NCI-H226 (cell line): ENCODE data around the gene S100A5.
"Not testable (repeated sequence)": the region's sequence is repeated elsewhere in the genome, so short reads cannot be mapped to it uniquely, and the experiment has no call there.

Experiments
- DNase-seq: peaks from one replicate; pipeline ENCODE4 v3.0.0-alpha.2; 2015

The S100A5 gene

GRCh38 chr1:153566414-153567371, 26.0 kb upstream of the S100A5 start:
- peak; percentile 98 for DNase-seq

- peak; percentile 91 for DNase-seq
Measured at GRCh38 chr1:153565529-153566374, 25.0 kb upstream of the S100A5 start, which contains the start of gene S100A2. Gene S100A2 (minus strand): TSS chr1:153565844. CDS start chr1:153563877, 1,967 bp downstream.

GRCh38 chr1:153563991-153564390, 23.3 kb upstream of the S100A5 start:
- DNase-seq: no peak

- DNase-seq: no peak
Measured at GRCh38 chr1:153563483-153563901, 22.8 kb upstream of the S100A5 start.

- not testable (repeated sequence) for DNase-seq
Measured at GRCh38 chr1:153562021-153562420, 21.3 kb upstream of the S100A5 start.

GRCh38 chr1:153561466-153561985, 20.8 kb upstream of the S100A5 start:
- no peak for DNase-seq

GRCh38 chr1:153560771-153561465, 20.2 kb upstream of the S100A5 start:
- DNase-seq: no peak

GRCh38 chr1:153560241-153560640, 19.5 kb upstream of the S100A5 start:
- DNase-seq: no peak

GRCh38 chr1:153557877-153558276, 17.1 kb upstream of the S100A5 start:
- no peak for DNase-seq

- no peak for DNase-seq
Measured at GRCh38 chr1:153556348-153556747, 15.6 kb upstream of the S100A5 start.

GRCh38 chr1:153553830-153554541, 13.3 kb upstream of the S100A5 start:
- no peak for DNase-seq

GRCh38 chr1:153553096-153553495, 12.4 kb upstream of the S100A5 start:
- DNase-seq: no peak

GRCh38 chr1:153552335-153552734, 11.6 kb upstream of the S100A5 start:
- DNase-seq: no peak

- DNase-seq: no peak
Measured at GRCh38 chr1:153550827-153551500, 10.2 kb upstream of the S100A5 start.

- DNase-seq: no peak
Measured at GRCh38 chr1:153550398-153550758, 9.6 kb upstream of the S100A5 start.

GRCh38 chr1:153549741-153550397, 9.1 kb upstream of the S100A5 start:
- DNase-seq: no peak

- peak; percentile 91 for DNase-seq
Measured at GRCh38 chr1:153548722-153549688, 8.3 kb upstream of the S100A5 start, which contains the start of gene S100A3. Gene S100A3 (minus strand): TSS chr1:153549258. CDS start chr1:153548485, 773 bp downstream.

- no peak for DNase-seq
Measured at GRCh38 chr1:153547560-153548551, 7.1 kb upstream of the S100A5 start.
